Measurements from ENCODE around the gene NOA1.
"Not testable (repeated sequence)": the region's sequence is repeated elsewhere in the genome, so short reads cannot be mapped to it uniquely, and the experiment has no call there.

NOA1 gene

GRCh38 chr4:56958111-56958517 is 19.3 kb downstream of the NOA1 start:
- DNase-seq, result peak; percentile 90

GRCh38 chr4:56953680-56954520 is 23.5 kb downstream of the NOA1 start:
- DNase-seq, result no peak

GRCh38 chr4:56941403-56941802 is 36.0 kb downstream of the NOA1 start:
- no peak for DNase-seq

- no peak for DNase-seq
These were observed 36.4 kb downstream of the NOA1 start for GRCh38 chr4:56940971-56941370.

GRCh38 chr4:56940403-56940802 is 37.0 kb downstream of the NOA1 start:
- DNase-seq, result no peak

GRCh38 chr4:56939826-56940225 is 37.6 kb downstream of the NOA1 start:
- not testable (repeated sequence) for DNase-seq

- peak; percentile 84 for DNase-seq
These were observed 40.1 kb downstream of the NOA1 start for GRCh38 chr4:56937262-56937661.

GRCh38 chr4:56931924-56932323 is 45.5 kb downstream of the NOA1 start:
- DNase-seq, result no peak

- DNase-seq, result no peak
These were observed 46.8 kb downstream of the NOA1 start for GRCh38 chr4:56930638-56931037.

GRCh38 chr4:56927196-56927595 is 50.2 kb downstream of the NOA1 start:
- DNase-seq, result no peak

- DNase-seq, result not testable (repeated sequence)
These were observed 62.4 kb downstream of the NOA1 start for GRCh38 chr4:56914977-56915376.

GRCh38 chr4:56914336-56914735 is 63.1 kb downstream of the NOA1 start:
- no peak for DNase-seq

Data from fibroblast of skin of abdomen (primary cell).